Superior temporal gyrus (tissue), 1 donor: ENCODE results near the gene LENG9.
A peak's percentile ranks its signal among the peaks of the same experiment; 100 is the strongest.

Experiments
- DNase-seq: peaks from one replicate; pipeline ENCODE4 v3.0.0-alpha.2; 2016; ENCODE audit errors: extremely low spot score

The LENG9 gene

DNA sequence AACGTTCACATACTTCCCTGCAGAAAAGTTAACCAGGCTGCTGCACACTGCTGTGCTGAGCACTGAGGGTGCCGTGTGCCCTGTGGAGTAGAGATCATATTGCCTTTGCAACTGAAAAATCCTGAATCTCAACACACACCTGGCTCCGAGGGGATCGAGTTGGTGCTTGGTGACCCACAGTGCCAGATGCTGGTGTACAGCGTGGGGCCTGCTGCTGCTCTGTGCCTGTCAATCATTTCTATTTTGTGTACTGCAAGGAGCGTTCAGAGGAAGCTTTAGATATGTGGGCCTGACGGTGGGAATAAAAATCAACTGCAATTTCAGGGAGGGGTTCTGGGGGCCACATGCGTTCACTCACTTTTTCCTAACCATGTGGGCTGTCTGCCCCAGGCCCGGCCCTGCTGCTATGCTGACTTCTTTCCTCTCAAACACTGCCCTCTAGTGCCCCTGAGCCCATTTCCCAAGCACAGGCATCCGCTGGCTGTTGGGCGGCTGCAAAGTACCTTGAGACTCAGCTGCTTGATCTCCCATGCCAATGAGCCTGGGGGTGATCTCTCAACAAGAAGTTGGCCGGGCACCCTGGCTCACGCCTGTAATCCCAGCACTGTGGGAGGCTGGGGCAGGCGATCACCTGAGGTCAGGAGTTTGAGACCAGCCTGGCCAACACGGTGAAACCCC lies 24.3 kb downstream of the LENG9 start:
- DNase-seq = peak; percentile 87

DNA sequence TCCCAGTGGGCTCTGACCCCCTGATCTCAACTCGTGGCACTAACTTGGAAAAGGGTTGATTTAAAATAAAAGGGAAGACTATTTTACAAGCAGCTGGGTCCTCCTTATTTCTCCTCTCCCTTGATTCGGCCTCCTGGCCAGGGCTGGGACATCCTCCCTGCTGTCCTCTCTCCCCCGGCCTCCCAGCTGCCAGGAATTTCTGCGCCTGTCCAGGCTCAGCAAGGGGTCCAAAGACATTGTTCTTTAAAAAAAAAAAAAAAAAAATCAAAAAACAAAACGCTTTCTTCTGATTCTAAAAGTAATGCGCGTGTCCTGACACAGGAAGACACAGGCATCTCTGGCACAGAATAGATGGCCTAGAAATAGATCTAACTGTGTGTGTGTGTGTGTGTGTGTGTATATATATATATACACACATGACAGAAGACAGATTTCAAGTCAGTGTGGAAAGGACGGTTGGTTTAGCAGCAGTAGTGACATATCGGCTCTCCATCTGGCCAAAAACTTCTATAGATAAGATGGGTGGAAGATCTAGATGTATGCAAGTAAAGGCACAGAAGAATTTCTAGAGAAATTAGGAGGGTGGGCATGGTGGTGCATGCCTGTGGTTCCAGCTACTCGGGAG lies 26.8 kb downstream of the LENG9 start:
- peak; percentile 63 for DNase-seq

DNA sequence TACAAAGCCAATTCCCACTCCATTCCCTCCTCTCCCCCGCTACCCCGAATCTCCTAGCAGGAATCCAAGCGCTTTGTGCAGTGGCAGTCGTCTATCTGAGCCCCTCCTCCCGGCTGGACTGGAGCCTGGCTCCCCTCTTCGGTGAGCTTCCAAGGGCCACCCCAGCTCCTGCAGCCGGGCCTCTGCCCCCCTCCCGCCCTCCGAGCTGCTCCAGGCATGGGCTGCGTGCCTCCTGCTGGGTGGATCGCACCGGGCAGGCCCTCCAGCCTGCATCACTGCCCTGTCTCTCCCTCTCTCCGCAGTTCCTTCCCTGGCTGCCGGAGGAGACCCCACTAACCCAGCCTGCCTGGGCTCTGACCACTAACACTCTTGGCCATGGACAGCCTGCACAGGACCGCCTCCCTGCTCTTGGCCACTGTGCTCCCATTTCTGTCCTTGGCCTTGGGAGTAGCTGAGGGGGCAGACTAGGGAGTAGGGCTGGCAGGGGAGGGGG lies 27.5 kb downstream of the LENG9 start:
- no peak for DNase-seq

DNA sequence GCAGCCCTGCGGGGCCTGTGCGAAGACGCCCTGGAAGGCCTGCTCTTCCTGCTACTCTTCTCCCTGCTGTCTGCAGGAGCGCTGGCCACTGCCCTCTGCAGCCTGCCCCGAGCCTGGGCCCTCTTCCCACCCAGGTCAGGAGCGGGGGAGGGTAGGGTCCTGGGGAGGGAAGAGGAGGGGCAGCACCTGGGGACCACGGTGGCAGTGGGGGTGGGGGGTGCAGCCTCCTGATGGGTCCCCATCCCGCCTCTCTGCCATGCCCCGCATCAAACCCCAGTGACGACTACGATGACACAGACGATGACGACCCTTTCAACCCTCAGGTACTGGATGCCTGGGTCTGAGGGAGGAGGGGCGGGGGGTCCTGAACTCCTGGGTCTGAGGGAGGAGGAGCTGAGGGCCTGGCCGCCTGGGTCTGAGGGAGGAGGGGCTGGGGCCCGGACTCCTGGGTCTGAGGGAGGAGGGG lies 28.0 kb downstream of the LENG9 start:
- no peak for DNase-seq

DNA sequence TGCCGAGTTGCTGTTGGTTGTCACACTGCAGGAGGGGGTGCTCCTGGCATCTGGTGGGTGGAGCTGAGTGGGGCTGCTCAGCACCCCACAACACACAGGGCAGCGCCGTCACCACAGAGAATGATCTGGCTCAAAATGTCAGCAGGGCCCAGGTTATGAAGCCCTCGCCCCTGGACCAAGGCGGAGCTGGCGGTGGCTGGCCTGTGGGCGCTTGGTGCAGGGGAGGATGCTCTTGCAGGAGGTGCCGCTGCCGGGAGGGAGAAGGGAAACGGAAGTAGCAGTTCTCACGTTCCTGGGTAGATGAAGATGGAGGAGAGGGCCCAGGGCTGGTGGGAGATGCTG lies 28.7 kb downstream of the LENG9 start:
- DNase-seq = no peak

DNA sequence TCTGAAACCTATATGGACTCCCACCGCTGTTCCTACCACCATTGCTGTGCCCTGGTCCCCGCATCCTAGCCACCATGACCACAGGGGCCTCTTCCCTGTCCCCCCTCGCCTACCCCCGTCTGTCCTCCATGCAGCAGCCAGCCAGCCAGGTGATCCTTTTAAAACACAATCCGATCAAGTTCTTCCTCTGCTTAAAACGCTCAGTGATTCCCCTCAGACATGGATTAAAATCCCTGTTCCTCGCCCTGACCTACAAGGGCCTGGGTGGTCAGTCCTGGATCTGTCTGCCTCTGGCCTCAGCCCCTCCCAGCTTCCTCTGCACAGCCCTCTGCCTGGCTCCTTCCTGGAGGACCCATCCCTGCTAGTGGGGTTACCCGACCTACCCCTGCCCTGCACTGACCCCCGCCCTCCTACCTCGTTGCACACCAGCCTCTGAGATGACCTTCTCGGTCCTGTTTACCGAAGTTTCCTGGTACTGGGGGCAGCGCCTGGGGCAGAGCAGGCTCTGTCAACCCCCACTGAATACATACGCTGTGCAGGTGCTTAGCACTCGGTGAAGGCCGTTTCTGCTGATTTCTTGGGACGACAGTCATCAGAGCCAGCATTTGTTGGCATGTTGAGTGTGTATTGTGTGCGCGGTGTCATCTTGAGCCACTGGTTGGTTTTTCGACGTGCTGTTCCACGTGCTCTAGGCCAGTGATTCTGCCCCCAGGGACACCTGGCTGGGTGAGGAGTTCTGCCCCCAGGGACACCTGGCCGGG lies 29.3 kb downstream of the LENG9 start:
- no peak for DNase-seq

DNA sequence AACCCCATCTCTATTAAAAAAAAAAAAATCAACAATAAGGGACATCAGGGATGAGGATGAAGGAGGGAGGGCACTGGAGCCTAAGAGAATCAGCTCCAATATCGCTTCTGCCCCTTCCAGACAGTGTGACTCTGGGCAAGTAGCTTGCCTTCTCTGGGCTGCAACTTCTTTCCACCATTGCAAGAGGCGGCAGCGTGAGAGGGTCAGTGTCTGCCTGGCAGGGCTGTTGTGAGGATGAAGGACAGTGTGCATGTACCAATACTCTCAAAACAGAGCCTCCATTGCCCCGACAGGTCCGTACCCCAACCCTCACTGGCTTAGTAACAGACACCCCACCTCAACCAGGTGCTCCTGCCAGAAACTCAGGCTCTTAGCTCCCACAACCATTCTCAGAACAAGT lies 29.9 kb downstream of the LENG9 start:
- DNase-seq = no peak

DNA sequence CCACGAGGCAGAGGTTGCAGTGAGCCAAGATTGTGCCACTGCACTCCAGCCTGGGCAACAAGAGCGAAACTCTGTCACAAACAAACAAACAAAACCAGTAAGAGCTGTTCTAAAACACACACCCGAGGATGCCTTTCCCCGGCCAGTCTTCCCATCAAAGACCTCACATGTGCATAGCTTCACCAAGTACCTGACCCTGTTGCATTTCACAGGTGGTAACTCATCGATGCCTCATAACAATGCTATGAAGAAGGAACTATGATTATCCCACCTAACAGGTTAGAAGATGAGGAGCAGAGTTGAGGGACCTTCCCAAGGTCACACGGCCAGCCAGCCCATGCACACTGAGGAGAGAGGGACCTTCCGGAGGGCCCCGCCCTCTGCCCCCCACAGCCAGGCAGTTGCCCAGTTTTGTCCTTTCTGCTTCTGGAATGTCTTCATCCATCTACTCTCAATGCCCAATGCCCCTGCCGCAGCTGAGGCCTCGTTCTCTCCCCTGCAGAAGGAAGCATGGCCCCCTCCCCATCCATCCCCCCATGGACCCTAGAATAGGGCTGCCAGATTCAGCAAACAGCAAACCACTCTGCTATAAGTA lies 31.3 kb downstream of the LENG9 start:
- DNase-seq = peak; percentile 9

DNA sequence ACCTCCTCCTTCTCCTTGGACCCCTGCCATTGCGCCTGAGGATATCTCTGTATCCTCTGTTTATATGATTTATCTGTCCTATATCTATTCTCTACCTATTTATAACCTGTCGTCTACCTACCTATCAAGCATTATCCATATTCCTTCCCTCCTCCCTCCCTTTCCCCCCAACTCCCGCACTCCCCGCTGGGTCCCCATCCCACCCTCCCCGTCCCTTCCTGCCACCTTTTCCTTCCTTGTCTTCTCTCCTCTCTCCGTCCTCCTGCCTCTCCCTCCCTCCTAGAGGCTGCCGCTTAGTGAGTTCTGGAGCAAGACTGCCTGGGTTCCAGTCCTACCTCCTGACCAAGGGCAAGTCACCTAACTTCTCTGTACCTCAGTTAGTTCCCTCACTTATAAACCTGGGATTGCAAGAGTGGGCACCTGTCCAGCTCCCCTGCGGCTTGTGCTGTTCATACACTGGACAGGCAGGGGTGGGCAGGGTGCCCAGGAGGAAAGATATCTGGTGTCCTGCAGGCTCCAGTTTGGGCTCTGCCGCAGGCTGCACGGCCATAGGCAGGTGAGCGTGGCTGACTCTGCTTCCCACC lies 32.2 kb downstream of the LENG9 start:
- DNase-seq = no peak

DNA sequence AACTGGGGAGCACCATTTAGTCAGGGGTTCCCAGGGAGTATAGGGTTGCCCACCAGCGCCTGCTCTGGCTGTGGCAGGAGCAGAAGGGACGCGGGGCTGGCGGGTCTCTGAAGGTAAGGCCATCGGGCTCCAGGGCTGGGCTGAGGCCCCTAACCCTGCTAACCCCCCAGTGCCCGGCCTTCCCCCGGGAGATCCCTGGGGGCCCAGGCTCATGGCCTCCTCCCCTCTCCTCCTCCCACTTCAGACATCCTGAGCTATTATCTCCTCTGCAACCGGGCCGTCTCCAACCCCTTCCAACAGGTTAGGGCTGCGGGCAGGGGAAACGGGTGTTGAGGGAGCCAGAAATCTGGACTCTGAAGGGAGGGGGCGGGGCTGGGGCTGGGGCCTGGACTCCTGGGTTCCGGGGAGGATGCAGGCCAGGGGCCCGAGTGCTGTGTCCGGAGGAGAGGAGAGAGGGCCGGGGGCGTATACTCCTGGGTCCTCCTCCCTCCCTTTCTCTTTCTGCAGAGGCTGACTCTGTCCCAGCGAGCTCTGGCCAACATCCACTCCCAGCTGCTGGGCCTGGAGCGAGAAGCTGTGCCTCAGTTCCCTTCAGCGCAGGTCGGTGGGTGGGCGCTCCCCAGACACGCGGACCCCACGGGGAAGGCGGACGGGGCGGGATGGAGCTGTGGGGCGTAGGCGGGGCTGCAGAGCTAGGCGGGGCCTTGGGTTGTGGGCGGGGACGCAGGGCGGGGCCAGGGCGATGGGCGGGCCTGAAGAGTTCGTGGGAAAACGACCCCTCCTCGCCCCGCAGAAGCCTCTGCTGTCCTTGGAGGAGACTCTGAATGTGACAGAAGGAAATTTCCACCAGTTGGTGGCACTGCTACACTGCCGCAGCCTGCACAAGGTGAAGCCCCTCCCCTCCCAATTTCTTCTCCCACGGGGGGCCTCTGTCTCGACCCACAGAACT lies 33.0 kb downstream of the LENG9 start:
- no peak for DNase-seq

DNA sequence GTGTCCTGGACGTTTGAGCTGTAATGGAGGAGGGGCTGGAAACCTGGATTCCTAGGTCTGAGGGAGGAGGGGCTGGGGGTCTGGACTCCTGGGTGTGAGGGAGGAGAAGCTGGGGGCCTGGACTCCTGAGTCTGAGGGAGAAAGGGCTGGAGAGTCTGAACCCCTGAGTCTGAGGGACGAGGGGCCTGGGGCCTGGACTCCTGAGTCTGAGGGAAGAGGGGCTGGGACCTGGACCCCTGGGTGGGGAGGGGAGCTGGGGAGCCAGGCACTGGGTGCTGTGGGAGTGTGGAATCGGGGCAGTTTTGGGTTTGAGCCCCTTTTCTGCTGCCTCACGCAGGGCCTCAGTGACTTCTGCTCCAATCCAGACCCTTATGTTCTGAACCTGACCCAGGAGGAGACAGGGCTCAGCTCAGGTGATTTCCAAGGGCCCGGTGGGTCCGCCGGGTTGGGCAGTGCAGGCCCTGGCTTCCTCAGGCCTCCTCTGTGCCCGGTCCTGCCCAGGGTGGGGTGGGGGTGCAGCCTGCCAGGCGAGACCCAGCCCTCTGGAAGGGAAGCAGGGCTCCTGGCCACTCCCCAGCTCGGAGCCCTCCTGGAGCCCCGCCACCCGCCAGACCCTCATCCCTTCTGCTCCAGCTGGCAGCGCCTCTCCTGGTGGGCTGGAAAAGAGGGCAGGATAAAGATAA lies 33.9 kb downstream of the LENG9 start:
- DNase-seq = no peak

DNA sequence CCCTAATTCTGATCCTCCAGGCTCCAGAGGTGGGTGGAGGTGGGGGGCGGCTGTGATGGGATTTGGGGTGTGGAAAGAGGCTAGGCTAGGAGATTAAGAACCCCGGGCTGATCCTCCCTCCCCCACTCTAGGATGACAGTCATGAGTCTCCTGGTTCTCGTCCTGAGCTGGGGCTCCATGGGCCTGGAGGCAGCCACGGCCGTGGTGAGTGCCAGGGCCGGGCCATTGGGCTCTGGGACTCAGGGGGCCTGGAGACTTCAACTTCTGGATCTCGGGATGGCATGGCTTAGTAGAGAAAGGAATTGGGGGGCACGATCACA lies 34.4 kb downstream of the LENG9 start:
- DNase-seq = no peak

DNA sequence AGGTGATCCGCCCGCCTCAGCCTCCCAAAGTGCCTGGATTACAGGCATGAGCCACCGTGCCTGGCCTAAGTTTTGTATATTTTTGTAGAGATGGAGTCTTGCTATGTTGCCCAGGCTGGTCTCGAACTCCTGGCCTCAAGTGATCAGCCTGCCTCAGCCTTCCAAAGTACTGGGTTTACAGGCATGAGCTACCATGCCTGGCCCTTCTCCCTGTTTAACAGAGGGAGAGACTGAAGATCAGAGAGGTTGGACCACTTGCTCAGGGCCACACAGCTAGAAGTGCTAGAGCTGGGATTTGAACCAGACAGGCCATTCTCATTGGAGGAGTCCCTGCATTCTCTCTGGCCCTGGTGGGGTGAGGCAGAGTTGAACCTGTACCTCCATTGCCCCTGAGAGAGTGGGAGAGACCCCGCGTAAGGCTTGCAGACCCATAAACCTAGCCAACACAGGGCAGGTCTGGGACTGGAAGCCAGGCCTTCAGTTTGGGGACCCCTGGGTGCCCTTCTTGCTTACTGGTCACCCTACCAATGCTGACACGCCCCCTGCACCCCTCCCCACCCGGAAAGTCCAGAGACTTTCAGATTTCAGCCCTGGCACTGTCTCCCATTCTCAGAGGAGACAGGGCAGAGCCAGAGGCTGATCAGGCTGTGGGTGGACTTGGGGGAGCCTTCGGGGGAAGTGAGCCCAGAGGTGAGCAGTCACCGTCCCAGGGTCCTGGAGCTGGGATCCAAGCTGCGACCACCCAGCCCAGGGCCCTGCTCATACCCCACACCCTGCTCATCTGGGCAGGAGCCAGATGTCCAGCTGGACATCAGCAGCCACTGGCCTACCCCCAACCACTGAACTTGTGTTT lies 35.0 kb downstream of the LENG9 start:
- DNase-seq = no peak

DNA sequence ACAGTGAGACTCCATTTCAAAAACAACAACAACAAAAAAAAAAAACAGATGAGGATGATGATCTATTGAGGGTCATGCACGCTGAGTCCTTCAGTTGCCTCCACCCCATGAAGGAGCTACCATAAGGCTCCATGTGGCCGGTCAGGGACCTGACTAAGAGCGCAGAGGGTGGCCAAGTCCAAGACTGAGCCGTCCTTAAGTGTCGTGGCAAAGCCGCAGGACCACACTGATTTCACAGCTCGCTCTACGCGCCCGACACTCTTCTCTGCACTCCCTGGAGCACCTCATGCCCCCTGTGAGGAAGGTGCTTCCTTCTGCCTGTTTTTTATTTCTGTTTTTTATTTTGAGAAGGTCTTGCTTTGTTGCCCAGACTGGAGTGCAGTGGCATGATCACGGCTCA lies 36.0 kb downstream of the LENG9 start:
- DNase-seq = no peak

DNA sequence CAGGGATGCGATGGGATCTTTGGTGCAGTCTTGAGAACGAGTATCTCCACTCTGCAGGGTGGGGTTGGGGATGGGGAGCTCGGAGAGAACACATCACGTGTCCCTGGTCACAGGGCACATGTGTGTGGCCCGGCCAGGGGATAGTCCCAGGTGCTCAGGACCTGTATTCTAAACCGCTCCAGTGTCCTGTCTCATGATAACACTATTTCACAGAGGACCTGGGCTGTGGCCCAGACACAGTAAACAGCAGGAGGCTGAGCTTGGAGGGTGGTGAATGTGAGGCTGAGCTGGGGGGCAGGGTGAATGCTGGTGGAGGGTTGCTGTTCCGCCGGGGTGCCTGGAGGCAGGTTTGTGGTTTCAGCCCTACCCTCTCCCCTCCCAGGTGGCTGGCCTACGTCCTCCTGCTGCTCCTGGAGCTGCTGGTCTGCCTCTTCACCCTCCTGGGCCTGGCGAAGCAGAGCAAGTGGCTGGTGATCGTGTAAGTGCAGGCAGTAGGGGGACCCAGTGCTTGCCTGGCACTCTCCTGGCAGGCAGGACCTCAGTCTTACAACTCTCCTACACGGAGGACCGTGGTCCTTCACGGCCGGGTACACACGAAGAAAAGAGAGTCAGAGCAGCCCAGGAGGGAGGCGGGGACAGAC lies 37.2 kb downstream of the LENG9 start:
- no peak for DNase-seq

DNA sequence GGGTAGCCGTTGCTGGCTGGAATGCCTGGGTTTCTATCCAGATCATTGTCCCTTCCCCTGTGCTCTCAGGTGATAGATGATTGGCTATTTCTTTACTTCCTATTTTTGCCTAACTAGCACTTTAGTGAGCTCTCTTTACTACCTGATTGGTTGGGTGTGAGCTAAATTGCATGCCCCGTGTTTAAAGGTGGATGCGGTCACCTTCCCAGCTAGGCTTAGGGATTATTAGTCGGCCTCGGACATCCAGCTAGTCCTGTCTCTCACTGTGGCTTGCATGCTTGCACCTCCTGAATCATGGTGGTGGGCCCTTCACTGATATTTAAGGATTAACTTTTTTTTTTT lies 38.2 kb downstream of the LENG9 start:
- no peak for DNase-seq

DNA sequence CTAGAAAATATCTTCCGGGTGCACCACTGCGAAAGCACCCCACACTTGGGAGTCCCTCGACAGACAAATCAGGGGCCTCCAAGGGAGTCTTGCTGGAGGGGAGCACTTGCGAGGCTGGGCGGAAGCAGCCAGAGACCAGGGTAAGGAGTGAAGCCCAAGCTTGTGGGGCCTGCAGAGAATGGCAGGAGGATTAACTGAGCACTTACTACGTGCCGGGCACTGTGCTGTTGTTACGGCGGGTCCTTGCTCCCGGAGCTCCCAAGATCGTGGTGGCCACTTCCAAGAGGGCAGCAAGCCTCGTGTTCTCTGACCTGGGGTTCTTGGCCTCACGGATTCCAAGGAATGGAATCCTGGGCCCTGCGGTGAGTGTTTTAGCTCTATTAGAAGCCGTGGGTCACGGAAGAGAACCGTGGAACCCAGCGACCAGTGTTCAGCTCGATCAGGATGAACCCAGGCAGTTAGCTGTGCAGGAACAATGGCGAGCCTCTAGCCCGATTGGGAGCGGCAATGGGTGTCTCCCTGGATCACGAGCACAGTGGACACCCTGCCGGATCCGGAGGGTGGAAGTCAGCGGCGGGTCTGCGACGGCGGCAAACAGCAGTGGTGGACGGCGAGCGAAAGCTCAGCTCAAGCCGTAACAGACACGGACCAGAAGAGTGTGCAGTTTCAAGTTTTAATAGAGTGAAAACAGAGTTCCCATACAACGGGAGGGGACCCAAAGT lies 38.8 kb downstream of the LENG9 start:
- no peak for DNase-seq

DNA sequence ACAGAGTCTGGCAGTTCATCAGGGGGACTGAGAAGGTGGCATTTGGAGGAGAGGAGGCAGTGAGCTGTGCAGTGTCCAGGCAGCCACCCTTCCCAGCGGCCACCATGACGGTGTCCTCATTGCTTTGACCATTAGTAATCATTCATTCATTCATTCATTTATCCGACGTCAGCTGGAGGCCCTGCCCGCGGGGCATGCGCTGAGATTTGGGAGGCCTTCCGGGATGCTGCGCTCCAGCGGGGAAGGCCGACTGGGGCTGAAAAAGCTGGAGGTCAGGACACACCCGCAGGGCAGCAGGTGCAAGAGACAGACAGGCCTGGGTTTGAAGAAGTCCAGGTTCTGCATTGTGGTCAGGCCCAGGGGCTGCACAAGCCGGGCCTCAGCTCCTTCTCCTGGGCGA lies 39.4 kb downstream of the LENG9 start:
- no peak for DNase-seq

DNA sequence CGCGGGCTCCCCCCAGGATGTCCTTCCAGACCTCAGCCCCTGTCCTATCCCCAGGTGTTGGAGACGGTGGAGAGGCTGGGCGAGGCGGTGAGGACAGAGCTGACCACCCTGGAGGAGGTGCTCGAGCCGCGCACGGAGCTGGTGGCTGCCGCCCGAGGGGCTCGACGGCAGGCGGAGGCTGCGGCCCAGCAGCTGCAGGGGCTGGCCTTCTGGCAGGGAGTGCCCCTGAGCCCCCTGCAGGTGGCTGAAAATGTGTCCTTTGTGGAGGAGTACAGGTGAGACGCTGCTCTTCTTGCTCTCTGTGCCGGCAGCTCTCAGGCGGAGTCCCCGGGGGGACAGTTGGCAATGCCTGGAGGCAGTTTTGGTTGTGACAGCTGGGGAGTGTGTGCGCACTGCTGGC lies 41.4 kb downstream of the LENG9 start:
- no peak for DNase-seq
